ENCODE measurements around the gene RAB3GAP2. TPM values are rescaled to one million over a fixed set of nuclear protein-coding genes. Genes with fewer than 3 reads are reported as not detected.

RAB3GAP2 gene
- total and polyA plus RNA-seq, 10 of the 15 experiments (the other 5 are each of a cell fraction or from before 2014, with no cell fraction given) = 11.9 to 51.1 (median 24.4) TPM

GRCh38 chr1:220224033-220224432, 48.2 kb downstream of the RAB3GAP2 start (continued):
- no peak for TF ChIP-seq CUX1 (IDR thresholded peaks at IDR 0.05; ENCODE audit: insufficient replicate concordance, low read depth, low read length)
- no peak for TF ChIP-seq NFYA (IDR thresholded peaks at IDR 0.05; ENCODE audit: borderline replicate concordance, low read depth, low read length)
- TF ChIP-seq CBX3 (IDR thresholded peaks at IDR 0.05; ENCODE audit: borderline replicate concordance, low read depth) = no peak
- no peak for TF ChIP-seq POU2F2 (IDR thresholded peaks at IDR 0.05; ENCODE audit: borderline replicate concordance, low read depth, low read length)
- no peak for TF ChIP-seq YBX1 (IDR thresholded peaks at IDR 0.05)
- TF ChIP-seq ZNF274 (IDR thresholded peaks at IDR 0.05; ENCODE audit: insufficient read depth, insufficient read length) = no peak
- no peak for TF ChIP-seq ESRRA (IDR thresholded peaks at IDR 0.05; ENCODE audit: low read length)
- no peak for TF ChIP-seq EED (IDR thresholded peaks at IDR 0.05; ENCODE audit: low read depth)
- no peak for TF ChIP-seq MYC (IDR thresholded peaks at IDR 0.05; ENCODE audit: insufficient read depth, insufficient read length, insufficient replicate concordance, low read length, severe bottlenecking)
